GM12878 (cell line): ENCODE results near the gene NSDHL. TPM values are rescaled to one million over a fixed set of nuclear protein-coding genes. Genes with fewer than 3 reads are reported as not detected.

ENCODE experiments used
- ATAC-seq: fragments of 200-7000 bp; cut with Tn5 transposase; 3 replicates; pipeline ENCODE4 v1.9.1; 2020; ENCODE audit warnings: mild to moderate bottlenecking, moderate library complexity
- BruUV-seq: library from RNA; stranded (reverse); fragments of 400-500 nt; replicated peaks from 2 replicates; lab custom pipeline; 2021; lab: Mats Ljungman, UMichigan
- CTCF ChIA-PET: fragments of 300-600 bp; sonication (Branson Sonifier 250); formaldehyde crosslinking; extraction: SDS; loops from one replicate; lab custom pipeline; 2021; ENCODE audit warnings: inconsistent platforms; lab: Yijun Ruan, JAX
- POLR2A ChIA-PET: fragments of 350-600 bp; formaldehyde crosslinking; extraction: SDS; loops from one replicate; lab custom pipeline; 2021; ENCODE audit warnings: inconsistent platforms; lab: Charles Lee
- RAD21 ChIA-PET: fragments of 300-600 bp; sonication (Branson Sonifier 250); formaldehyde crosslinking; loops from one replicate; lab custom pipeline; 2023; ENCODE audit warnings: antibody characterized with exemption; ENCODE audit not compliant: unreplicated experiment; lab: Charles Lee
- SMC1A ChIA-PET: fragments of 300-600 bp; sonication (Branson Sonifier 250); formaldehyde crosslinking; loops from one replicate; lab custom pipeline; 2023; ENCODE audit not compliant: unreplicated experiment, uncharacterized antibody; lab: Charles Lee
- DNase-seq: peaks from one replicate; pipeline ENCODE4 v3.0.0-alpha.2; 2011; ENCODE audit warnings: low read depth, low spot score
- FAIRE-seq: peaks from 3 replicates; lab custom pipeline; 2011; peaks lifted over from hg19 to GRCh38; lab: Jason Lieb, UNC
- H2AFZ ChIP-seq: 2 replicates; pipeline ENCODE4 v1.6.0; 2011; ENCODE audit warnings: low read depth, low read length, control low read depth; ENCODE audit not compliant: control insufficient read depth
- H3K27ac ChIP-seq: 2 replicates; pipeline ENCODE4 v1.5.1; 2011; ENCODE audit warnings: control low read depth; ENCODE audit not compliant: control insufficient read depth, insufficient read depth
- H3K27me3 ChIP-seq, 2 experiments: replicated peaks in 1 of 2; 2 replicates each; pipeline versions ENCODE4 v1.6.0 to v1.6.1; 2011; ENCODE audit warnings: low read length in 1 of 2; ENCODE audit not compliant: control insufficient read depth in 2 of 2, insufficient read depth in 2 of 2
- H3K36me3 ChIP-seq, 2 experiments: 2 replicates each; pipeline ENCODE4 v1.5.1; 2011; ENCODE audit warnings: low read length in 1 of 2; ENCODE audit not compliant: control insufficient read depth in 2 of 2, insufficient read depth in 2 of 2
- H3K4me1 ChIP-seq: 2 replicates; pipeline ENCODE4 v1.6.1; 2011; ENCODE audit warnings: mild to moderate bottlenecking, low read length, moderate library complexity, mixed read lengths; ENCODE audit not compliant: control insufficient read depth, insufficient read depth
- H3K4me2 ChIP-seq: 2 replicates; pipeline ENCODE4 v1.6.0; 2011; ENCODE audit warnings: control low read depth; ENCODE audit not compliant: control insufficient read depth, insufficient read depth
- H3K4me3 ChIP-seq: fragments of 200-600 bp; sonication (generic); 2 replicates; pipeline ENCODE4 v1.5.1; 2016
- H3K79me2 ChIP-seq: 2 replicates; pipeline ENCODE4 v1.6.0; 2011; ENCODE audit warnings: low read length; ENCODE audit not compliant: control insufficient read depth, insufficient read depth
- H3K9ac ChIP-seq: 2 replicates; pipeline ENCODE4 v1.8.0; 2011; ENCODE audit warnings: low read length, control low read depth, mixed read lengths; ENCODE audit not compliant: control insufficient read depth, insufficient read depth
- H3K9me3 ChIP-seq: replicated peaks from 3 replicates; pipeline ENCODE4 v1.5.1; 2011; ENCODE audit warnings: mild to moderate bottlenecking, low read length; ENCODE audit not compliant: control insufficient read depth, insufficient read depth
- H4K20me1 ChIP-seq: 2 replicates; pipeline ENCODE4 v1.6.0; 2011; ENCODE audit not compliant: control insufficient read depth, insufficient read depth
- DPF2 ChIP-seq: fragments of 450-650 bp; IDR thresholded peaks from 2 replicates; pipeline ENCODE4 v1.6.1; 2017; ENCODE audit warnings: mild to moderate bottlenecking
- FOS ChIP-seq: IDR thresholded peaks from 3 replicates; pipeline ENCODE4 v1.6.1; 2011; ENCODE audit warnings: borderline replicate concordance; ENCODE audit not compliant: insufficient read length; ENCODE audit errors: extremely low read depth
- GABPA ChIP-seq: IDR thresholded peaks from 2 replicates; pipeline ENCODE4 v1.6.1; 2014; ENCODE audit warnings: antibody characterized with exemption, low read depth, mild to moderate bottlenecking, inconsistent platforms
- HCFC1 ChIP-seq: fragments of 150-350 bp; IDR thresholded peaks from 2 replicates; pipeline ENCODE4 v1.6.1; 2014; ENCODE audit warnings: low read length
- HDGF ChIP-seq: fragments of 450-650 bp; IDR thresholded peaks from 2 replicates; pipeline ENCODE4 v1.6.1; 2016; ENCODE audit warnings: antibody characterized with exemption
- IRF4 ChIP-seq: IDR thresholded peaks from 2 replicates; pipeline ENCODE4 v1.6.1; 2011; ENCODE audit warnings: low read depth, low read length
- JUND ChIP-seq: IDR thresholded peaks from 2 replicates; pipeline ENCODE4 v1.6.1; 2012; ENCODE audit warnings: low read depth, mild to moderate bottlenecking, low read length, improper control_type of control experiment, moderate library complexity
- KLF5 ChIP-seq: fragments of 450-650 bp; IDR thresholded peaks from 2 replicates; pipeline ENCODE4 v1.6.1; 2014; ENCODE audit warnings: mild to moderate bottlenecking; ENCODE audit not compliant: partially characterized antibody
- NFYB ChIP-seq: IDR thresholded peaks from 2 replicates; pipeline ENCODE4 v1.6.1; 2011; ENCODE audit warnings: low read depth, mild to moderate bottlenecking, low read length, improper control_type of control experiment, moderate library complexity; ENCODE audit not compliant: insufficient read depth
- POU2F2 ChIP-seq: IDR thresholded peaks from 3 replicates; pipeline ENCODE4 v1.6.1; 2011; ENCODE audit warnings: low read depth, mild to moderate bottlenecking, low read length, borderline replicate concordance
- SIN3A ChIP-seq: IDR thresholded peaks from 2 replicates; pipeline ENCODE4 v1.6.1; 2012; ENCODE audit warnings: low read depth, low read length, improper control_type of control experiment
- WRNIP1 ChIP-seq: IDR thresholded peaks from 2 replicates; pipeline ENCODE4 v1.6.1; 2011; ENCODE audit warnings: low read depth, low read length, improper control_type of control experiment, borderline replicate concordance
- ZNF207 ChIP-seq: fragments of 450-650 bp; IDR thresholded peaks from 2 replicates; pipeline ENCODE4 v1.6.1; 2014; ENCODE audit warnings: antibody characterized with exemption, mild to moderate bottlenecking, borderline replicate concordance
- WGBS: methylation state at CpG from one replicate; pipeline ENCODE4 v1.1.6; 2016; ENCODE audit warnings: low lambda C conversion rate; ENCODE audit not compliant: insufficient replicate concordance, insufficient coverage; ENCODE audit errors: missing lambda C conversion rate; 5-methylcytosine and 5-hydroxymethylcytosine counted together
- in situ Hi-C: fragments of 300-500 bp; cut with MboI; formaldehyde crosslinking; loops from 9 replicates; pipeline ENCODE4 v1.14.3; 2018; ENCODE audit warnings: mixed read lengths
- intact Hi-C: fragments of 100-400 bp; cut with micrococcal nuclease; formaldehyde crosslinking; loops from one replicate; pipeline ENCODE4 v1.14.2; 2022; ENCODE audit not compliant: unreplicated experiment
- polyA plus RNA-seq, 11 experiments: library from polyadenylated mRNA; depleted of rRNA in 4 of 11; unstranded in 6 of 11; stranded (reverse) in 5 of 11; fragments of >200 nt; fragmentation: Nextera tagmentation in 4 of 11; fragmentation: Illumina TruSeq in 1 of 11; extraction: Ambion mirVana in 4 of 11; extraction: Trizol in 1 of 11; gene quantifications; 1 replicate in 1 of 11; 2 replicates in 10 of 11; pipeline versions ENCODE4 v1.2.1 to v1.2.3, GENCODE V29; 2011 to 2016; ENCODE audit warnings: inconsistent platforms in 2 of 11, missing spikeins in 2 of 11, low read depth in 1 of 11
- total RNA-seq, 4 experiments: library from RNA; depleted of rRNA in 3 of 4; stranded (reverse); fragments of >200 nt in 3 of 4; fragmentation: Illumina TruSeq in 1 of 4; extraction: Trizol in 1 of 4; gene quantifications; 2 replicates each; pipeline versions ENCODE4 v1.2.1 to v1.2.3, GENCODE V29; 2013 to 2021

Gene NSDHL
- total and polyA plus RNA-seq, 10 of the 15 experiments (the other 5 are each of a cell fraction or from before 2014, with no cell fraction given) = 16.9 to 37.1 (median 26.9) TPM

DNA sequence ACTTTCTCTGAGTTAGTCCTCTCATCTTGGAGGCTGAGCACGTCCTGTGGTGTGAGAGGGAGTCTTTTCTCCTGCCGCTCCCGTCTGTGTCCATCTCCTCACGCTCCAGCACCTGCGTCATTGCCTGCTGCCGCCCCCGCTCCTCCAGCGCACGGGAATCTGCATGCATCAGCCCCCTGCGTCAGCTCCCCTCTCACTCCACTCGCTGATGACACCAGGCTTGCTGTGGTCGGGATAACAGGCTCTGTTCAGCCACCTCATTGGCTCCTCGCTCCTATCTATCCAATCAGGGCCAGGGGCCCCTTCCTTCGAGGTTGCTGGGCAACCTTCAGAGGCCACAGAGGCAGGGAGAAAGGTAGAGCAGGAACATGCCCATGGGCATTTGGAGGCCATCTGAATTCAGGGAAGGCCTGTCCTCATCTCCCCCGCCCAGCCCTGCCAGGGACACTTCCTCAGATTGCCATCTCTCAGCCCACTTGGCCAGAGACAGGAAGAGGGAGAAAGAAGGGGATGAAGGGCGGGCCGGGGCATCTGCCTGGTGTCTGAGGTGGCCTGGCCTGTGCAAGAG lies 76.3 kb downstream of the NSDHL start:
- Histone ChIP-seq H3K4me3 (no peak overlapping the region), H3K9ac (no peak overlapping the region), H3K9me3 (no peaks in the 10 kb centered on the region), H3K36me3 (no peaks in the 10 kb centered on the region), H3K4me2 (no peak overlapping the region), H3K27ac (no peak overlapping the region), H4K20me1 (no peaks in the 10 kb centered on the region), H2AFZ (no peak overlapping the region), H3K79me2 (no peaks in the 10 kb centered on the region), H3K4me1 (peaks cover 5% of the 10 kb centered on the region), H3K27me3 (no peaks in the 10 kb centered on the region)
- FAIRE-seq = no peak
- CTCF ChIA-PET = interaction anchor here (2.4 kb wide), 1 partner anchor 12 kb away, joined by 5 read pairs; no protein-coding TSS in a partner anchor
- whole genome bisulfite sequencing = 39% methylated on average over 14 of the region's 17 CpGs
- DNase-seq = no peak
- RAD21 ChIA-PET = interaction anchor here (2.2 kb wide), 1 partner anchor 19 kb away, joined by 11 read pairs; no protein-coding TSS in a partner anchor
- BruUV-seq = no TSS peak
- TF ChIP-seq HDGF = no peak
- 0 out of 2 replicates have a peak, but pooled peaks have one; percentile 24 for TF ChIP-seq NFYB
- ATAC-seq = no peak
- POLR2A ChIA-PET = no interaction called here
- SMC1A ChIA-PET = interaction anchor here (0.6 kb wide), 1 partner anchor 14 kb away, joined by 3 read pairs; no protein-coding TSS in a partner anchor
- in situ Hi-C loops = no loop called here
- intact Hi-C loops = no loop called here

DNA sequence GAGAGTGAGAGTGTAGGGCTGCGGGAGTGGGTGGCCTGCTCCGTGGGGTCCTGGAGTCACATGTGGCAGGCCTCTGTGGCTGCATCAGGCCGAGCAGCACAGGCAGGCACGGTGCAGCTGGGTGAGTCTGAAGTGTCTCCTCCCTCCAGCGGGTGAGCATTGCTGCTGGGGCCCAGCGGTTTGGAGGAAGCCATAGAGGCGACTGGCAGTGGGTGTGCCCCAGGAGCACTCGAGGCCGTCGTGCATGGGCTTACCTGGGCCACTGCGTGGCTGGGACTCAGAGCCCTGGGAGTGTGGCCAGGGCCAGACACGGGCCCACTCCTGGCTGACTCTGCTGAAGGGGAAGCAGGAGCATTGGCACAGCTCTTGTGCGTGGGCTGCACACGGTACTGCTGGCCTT lies 77.6 kb downstream of the NSDHL start:
- intact Hi-C loops = no loop called here
- ATAC-seq = no peak
- ChIA-PET POLR2A (no interaction called here), CTCF (no interaction called here), RAD21 (no interaction called here), SMC1A (no interaction called here)
- no peaks in the 10 kb centered on the region for H3K36me3 ChIP-seq
- no peaks in the 10 kb centered on the region for H3K79me2 ChIP-seq
- in situ Hi-C loops = no loop called here
- peaks cover 5% of the 10 kb centered on the region for H3K4me1 ChIP-seq
- H2AFZ ChIP-seq = no peak overlapping the region
- no TSS peak for BruUV-seq
- no peak for DNase-seq
- no peak overlapping the region for H3K9ac ChIP-seq
- WGBS = 34% methylated on average over 14 of the region's 14 CpGs
- H3K27ac ChIP-seq = no peak overlapping the region
- FAIRE-seq = no peak
- H3K4me2 ChIP-seq = no peak overlapping the region
- no peak overlapping the region for H3K4me3 ChIP-seq
- no peaks in the 10 kb centered on the region for H3K27me3 ChIP-seq
- no peaks in the 10 kb centered on the region for H4K20me1 ChIP-seq
- TF ChIP-seq GABPA (no peak), POU2F2 (no peak), WRNIP1 (no peak), IRF4 (no peak), HCFC1 (no peak), DPF2 (no peak), SIN3A (no peak), FOS (no peak), JUND (no peak), ZNF207 (no peak), NFYB (no peak), KLF5 (no peak)
- H3K9me3 ChIP-seq = no peaks in the 10 kb centered on the region
